TTC549 (cell line): ENCODE measurements around the gene DEFB118.
"Not testable (repeated sequence)": the region's sequence is repeated elsewhere in the genome, so short reads cannot be mapped to it uniquely, and the experiment has no call there.

Experiments
- FAIRE-seq: peaks from 2 replicates; lab custom pipeline; 2012; peaks lifted over from hg19 to GRCh38; lab: Jason Lieb, UNC

Gene DEFB118, protein sequence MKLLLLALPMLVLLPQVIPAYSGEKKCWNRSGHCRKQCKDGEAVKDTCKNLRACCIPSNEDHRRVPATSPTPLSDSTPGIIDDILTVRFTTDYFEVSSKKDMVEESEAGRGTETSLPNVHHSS

GRCh38 chr20:31368301-31368700 is at the start of gene DEFB118:
Gene DEFB118, plus strand, starts transcription at chr20:31368601. Its CDS starts 50 bp downstream, at chr20:31368651.
- no peak for FAIRE-seq

- FAIRE-seq: no peak
These were observed 45.9 kb upstream of the DEFB118 start for GRCh38 chr20:31322504-31322903.

- no peak for FAIRE-seq
These were observed 37.5 kb upstream of the DEFB118 start for GRCh38 chr20:31330893-31331292.

DNA sequence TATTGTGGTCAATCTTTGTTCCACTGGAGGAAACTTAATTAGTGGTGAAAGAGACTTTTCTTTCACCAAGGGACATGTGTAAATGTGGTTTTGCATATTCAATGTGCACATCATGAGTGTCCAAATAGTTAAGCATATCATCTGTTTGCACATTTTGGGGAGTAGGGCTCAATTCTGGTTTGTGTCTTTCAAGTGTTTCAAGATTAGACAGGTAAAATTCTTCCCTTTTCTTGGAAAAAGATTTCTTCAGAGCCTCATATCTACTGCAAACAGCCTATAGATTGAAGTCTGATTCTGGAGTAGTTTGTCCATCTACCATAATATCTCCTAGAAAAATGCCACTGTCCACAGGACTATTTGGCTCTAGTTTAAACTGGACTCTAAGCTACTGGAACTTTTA is 26.9 kb upstream of the DEFB118 start:
- FAIRE-seq: no peak

GRCh38 chr20:31355981-31356380 is 12.4 kb upstream of the DEFB118 start:
- no peak for FAIRE-seq

DNA sequence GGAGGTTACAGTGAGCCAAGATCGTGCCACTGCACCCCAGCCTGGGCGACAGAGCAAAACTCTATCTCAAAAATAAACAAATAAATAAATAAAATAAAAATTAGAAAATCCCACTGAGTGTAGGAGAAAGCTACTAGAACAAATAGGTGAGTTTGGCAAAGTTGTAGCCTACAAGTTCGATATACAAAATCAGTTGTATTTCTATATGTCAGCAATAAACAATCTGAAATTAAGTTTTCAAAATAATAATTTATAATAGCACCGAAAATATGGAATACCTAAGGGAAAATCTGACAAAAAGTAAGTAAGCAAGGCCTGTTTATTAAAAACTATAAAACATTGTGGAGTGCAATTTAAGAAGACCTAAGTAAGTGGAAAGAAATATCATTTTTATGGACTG is 5.1 kb upstream of the DEFB118 start:
- FAIRE-seq: no peak

DNA sequence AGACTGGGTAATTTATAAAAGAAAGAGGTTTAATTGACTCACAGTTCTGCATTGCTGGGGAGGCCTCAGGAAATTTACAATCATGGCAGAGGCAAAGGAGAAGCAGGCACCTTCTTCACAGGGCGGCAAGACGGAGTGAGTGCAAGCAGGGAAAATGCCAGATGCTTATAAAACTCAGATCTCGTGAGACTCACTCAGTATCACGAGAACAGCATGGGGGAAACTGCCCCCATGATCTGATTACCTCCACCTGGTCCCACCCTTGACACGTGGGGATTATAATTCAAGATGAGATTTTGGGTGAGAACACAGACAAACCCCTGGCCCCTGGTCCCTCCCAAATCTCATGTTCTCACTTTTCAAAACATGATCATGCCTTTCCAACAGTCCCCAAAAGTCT is 4.1 kb upstream of the DEFB118 start:
- FAIRE-seq: not testable (repeated sequence)

GRCh38 chr20:31374346-31374745 is 5.9 kb downstream of the DEFB118 start:
- no peak for FAIRE-seq

DNA sequence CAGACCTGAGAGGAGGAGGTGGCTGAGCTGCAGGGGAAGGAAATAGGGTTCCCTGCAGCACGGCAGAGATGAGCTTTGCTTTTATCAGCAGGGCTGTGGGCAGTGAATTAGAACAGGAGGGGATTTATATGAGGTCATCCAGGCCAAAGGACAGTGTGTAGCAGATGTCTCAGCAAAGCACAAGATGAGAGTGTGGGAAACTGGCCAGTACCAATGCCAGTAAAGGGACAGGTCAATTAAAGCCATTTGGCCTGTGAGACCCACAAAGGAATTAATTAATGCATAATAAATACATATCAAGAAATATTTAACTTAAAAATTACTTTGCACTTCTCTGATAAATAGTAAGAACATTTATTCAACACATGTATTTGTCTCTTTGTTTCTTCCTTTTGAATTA is 22.1 kb downstream of the DEFB118 start, which contains the start of gene DEFB119:
TSS of gene DEFB119 (minus strand) at position 101 of the 400 bp plus-strand sequence. CDS start 107 bp downstream, outside the sequence.
- FAIRE-seq: no peak

GRCh38 chr20:31392836-31393235 is 24.4 kb downstream of the DEFB118 start:
- no peak for FAIRE-seq

GRCh38 chr20:31394900-31395299 is 26.5 kb downstream of the DEFB118 start:
- FAIRE-seq: no peak

DNA sequence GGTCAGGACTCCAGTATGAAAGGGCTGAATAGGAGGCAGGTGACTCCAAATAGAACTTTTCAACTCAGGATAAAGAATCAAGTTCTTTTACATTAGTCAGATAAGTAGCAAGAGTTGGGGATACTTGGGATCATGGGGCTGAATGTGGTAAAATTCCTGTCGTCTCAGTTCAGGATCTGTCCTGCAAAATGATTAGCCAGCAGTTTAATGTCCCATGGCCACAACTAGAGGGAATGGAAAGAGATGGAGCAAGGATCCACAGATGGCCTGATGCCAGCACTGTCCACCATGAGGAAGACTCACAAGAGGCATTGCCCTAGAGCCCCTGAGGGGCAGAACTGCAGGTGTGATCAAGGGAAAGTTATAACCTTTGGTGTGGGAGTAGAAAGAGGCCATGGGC is 35.5 kb downstream of the DEFB118 start:
- no peak for FAIRE-seq

DNA sequence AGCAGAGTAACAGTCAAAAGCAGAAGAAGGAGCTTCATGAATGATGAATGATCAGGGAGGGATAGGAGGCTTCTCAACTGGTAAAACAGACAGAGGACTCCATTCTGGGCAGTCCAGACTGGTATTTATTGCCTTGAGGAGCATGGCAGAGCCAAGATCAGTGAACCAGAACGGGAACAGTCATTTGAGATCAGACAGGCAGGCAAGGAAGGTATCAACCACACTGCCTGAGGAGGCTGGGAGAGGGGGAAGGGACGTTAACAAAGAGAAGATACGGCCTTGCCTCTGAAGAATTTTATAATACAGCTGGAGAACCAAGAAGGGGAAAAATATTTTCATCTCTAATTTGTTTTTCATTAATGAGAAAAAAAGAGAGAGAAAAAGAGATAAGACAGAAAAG is 37.7 kb downstream of the DEFB118 start, which contains the start of gene DEFB121:
TSS of gene DEFB121 (minus strand) at position 101 of the 400 bp plus-strand sequence. CDS start at position 38, 63 bp downstream.
- FAIRE-seq: no peak

GRCh38 chr20:31410011-31410410 is 41.6 kb downstream of the DEFB118 start:
- no peak for FAIRE-seq

DNA sequence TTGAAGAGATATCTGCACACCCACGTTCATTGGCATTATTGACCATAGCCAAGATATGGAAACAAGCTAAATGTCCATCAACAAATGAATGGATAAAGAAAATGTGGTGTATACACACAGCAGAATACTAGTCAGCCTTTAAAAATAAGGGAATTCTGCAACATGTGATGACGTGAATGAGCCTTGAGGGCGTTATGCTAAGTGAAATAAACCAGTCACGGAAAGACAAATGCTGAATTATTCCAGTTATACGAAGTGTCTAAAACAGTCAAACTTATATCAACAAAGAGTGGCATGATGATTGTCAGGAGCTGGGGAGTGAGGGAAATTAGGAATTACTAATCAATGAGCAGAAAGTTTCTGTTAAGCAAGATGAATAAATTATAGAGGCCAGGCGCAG is 46.0 kb downstream of the DEFB118 start:
- FAIRE-seq: no peak

GRCh38 chr20:31415653-31416052 is 47.3 kb downstream of the DEFB118 start:
- FAIRE-seq: no peak

DNA sequence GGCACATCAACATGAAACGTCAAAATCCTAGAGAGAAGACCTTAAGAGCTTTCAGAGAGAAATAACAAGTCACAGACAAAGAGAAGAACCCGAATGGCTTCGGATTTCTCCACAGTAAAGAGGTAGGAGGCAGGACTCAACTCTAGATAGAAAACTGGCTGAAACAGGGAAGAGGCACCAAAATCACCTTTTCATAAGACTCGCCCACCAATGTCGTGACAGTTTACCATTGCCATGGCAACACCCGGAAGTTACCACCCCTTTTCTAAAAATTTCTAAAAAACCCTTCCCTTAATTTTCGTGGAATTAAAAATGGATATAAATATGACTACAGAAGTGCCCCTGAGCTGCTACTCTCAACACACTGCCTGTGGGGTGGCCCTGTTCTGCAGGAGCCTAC is 49.9 kb downstream of the DEFB118 start:
- FAIRE-seq: no peak
